Stimulated activated CD4-positive, alpha-beta T cell treated with anti-CD3 and anti-CD28 coated beads, Interleukin-2, amount 100 ng/mL, for 48 hours (primary cell): ENCODE results near the gene DNAH11.
"Not testable (repeated sequence)": the region's sequence is repeated elsewhere in the genome, so short reads cannot be mapped to it uniquely, and the experiment has no call there.

Source experiments
- DNase-seq, 2 donors: peaks; one replicate each; pipeline ENCODE4 v3.0.0-alpha.2; 2020

The DNAH11 gene

GRCh38 chr7:21903020-21903786, 360.4 kb downstream of the DNAH11 start:
- DNase-seq, result no peak

- no peak for DNase-seq
These were observed 365.9 kb downstream of the DNAH11 start for GRCh38 chr7:21908746-21909145.

- DNase-seq, result no peak
These were observed 367.4 kb downstream of the DNAH11 start for GRCh38 chr7:21910253-21910652.

- DNase-seq, result no peak
These were observed 368.6 kb downstream of the DNAH11 start for GRCh38 chr7:21911341-21911875.

GRCh38 chr7:21912305-21912704, 369.5 kb downstream of the DNAH11 start:
- no peak for DNase-seq

- no peak for DNase-seq
These were observed 370.3 kb downstream of the DNAH11 start for GRCh38 chr7:21912931-21913780.

- DNase-seq, result no peak
These were observed 371.8 kb downstream of the DNAH11 start for GRCh38 chr7:21914671-21915070.

- no peak for DNase-seq
These were observed 372.3 kb downstream of the DNAH11 start for GRCh38 chr7:21915140-21915539.

- DNase-seq, result no peak
These were observed 373.3 kb downstream of the DNAH11 start for GRCh38 chr7:21916176-21916575.

GRCh38 chr7:21916629-21917028, 373.8 kb downstream of the DNAH11 start:
- DNase-seq, result no peak

- DNase-seq, result no peak
These were observed 375.4 kb downstream of the DNAH11 start for GRCh38 chr7:21918216-21918615.

- DNase-seq, result no peak
These were observed 378.1 kb downstream of the DNAH11 start for GRCh38 chr7:21920936-21921335.

GRCh38 chr7:21922605-21923004, 379.8 kb downstream of the DNAH11 start:
- no peak for DNase-seq

GRCh38 chr7:21923658-21924057, 380.8 kb downstream of the DNAH11 start:
- DNase-seq, result no peak

- no peak for DNase-seq
These were observed 383.6 kb downstream of the DNAH11 start for GRCh38 chr7:21926448-21926847.

GRCh38 chr7:21927693-21928092, 384.9 kb downstream of the DNAH11 start:
- DNase-seq, result no peak

GRCh38 chr7:21933293-21933692, 390.5 kb downstream of the DNAH11 start:
- DNase-seq, result not testable (repeated sequence)

GRCh38 chr7:21934808-21935207, 392.0 kb downstream of the DNAH11 start:
- DNase-seq, result no peak

- no peak for DNase-seq
These were observed 395.6 kb downstream of the DNAH11 start for GRCh38 chr7:21938463-21938862.

GRCh38 chr7:21939136-21939857, 396.5 kb downstream of the DNAH11 start:
- peak; percentile 43 to 45 for DNase-seq

GRCh38 chr7:21939858-21940372, 397.1 kb downstream of the DNAH11 start:
- DNase-seq, result no peak

GRCh38 chr7:21941611-21942141, 398.8 kb downstream of the DNAH11 start:
- DNase-seq, result no peak

- DNase-seq, result no peak
These were observed 400.1 kb downstream of the DNAH11 start for GRCh38 chr7:21942955-21943354.
